GM19324 (cell line): ENCODE data around the gene RAB14.

Experiments
- ATAC-seq: cut with Tn5 transposase; IDR thresholded peaks from one replicate; pipeline ENCODE4 v1.9.1; 2021; ENCODE audit warnings: mild to moderate bottlenecking, moderate library complexity; ENCODE audit not compliant: unreplicated experiment, low FRiP score

Gene RAB14

DNA sequence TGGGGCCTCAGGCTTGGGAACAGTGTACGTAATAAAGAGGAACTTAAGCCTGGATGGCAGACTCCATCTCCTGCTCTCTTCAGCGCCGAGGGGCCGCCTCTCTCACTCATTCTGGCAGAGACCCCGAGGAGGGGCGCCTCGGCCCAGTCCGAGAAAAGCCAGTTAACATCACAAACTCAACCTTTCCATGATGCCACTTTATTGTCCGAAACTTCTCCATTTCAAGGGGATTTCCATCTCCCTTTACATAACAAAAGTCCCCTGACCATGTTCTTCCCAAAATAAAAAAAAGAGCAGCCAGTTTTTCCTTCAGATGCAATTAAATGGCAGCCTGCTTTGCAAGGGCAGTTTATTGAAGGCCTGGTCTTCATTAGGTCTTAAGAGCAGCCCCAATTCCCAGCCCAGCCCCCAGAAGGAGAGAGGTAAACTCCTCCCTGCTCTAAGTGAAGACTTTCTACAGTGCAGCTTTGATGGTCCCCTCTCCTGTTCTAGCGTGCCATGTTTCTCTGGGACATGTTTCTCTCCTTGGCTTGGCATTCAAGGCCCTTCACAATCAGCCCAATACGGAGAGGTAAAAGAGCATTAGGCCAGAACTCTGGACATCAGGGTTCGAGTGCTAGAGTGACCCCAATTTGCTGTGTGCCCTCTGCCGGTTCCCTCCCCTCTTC is 19.5 kb upstream of the RAB14 start:
- ATAC-seq, result no peak

DNA sequence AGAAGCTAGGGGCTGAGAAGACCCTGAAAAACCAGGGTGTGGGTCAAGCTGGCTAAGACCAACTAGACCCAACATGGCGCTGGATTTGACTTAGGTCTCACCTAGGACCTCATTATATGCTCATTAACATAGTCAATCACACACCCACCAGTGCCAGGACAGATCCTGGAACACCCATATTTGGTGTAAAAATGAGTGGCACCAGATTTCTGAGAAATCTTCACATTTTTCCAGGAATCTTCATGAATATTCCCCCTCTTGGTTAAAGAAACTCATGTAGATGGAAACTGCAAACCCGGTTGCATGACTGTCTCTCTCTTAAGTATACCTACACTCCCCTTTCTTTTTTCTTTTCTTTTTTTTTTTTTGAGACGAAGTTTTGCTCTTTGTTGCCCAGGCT is 17.9 kb upstream of the RAB14 start:
- ATAC-seq, result no peak

DNA sequence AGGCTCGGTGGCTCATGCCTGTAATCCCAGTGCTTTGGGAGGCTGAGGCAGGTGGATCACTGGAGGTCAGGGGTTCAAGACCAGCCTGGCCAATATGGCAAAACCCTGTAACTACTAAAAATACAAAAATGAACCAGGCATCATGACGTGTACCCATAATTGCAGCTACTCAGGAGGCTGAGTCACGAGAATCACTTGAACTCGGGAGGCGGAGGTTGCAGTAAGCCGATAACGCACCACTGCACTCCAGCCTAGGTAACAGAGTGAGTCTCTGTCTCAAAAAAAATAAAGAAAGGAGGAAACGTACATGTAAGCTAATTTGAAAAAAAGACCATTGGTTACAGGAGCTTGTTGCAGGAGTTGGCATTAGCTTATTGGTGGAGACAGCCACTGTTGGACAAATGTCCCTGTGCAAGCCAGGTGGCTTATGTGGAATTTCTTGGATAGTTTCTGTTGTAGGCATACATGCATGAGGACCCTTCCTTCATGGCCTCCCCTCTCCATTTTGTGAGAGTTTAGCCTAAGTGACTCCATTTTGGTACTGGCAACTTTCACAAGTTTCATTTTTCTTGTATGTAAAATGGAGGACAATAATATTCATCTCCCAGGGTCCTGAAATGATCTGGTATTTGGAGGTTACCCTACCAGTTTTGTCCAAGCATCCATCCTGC is 16.8 kb upstream of the RAB14 start:
- ATAC-seq, result no peak

DNA sequence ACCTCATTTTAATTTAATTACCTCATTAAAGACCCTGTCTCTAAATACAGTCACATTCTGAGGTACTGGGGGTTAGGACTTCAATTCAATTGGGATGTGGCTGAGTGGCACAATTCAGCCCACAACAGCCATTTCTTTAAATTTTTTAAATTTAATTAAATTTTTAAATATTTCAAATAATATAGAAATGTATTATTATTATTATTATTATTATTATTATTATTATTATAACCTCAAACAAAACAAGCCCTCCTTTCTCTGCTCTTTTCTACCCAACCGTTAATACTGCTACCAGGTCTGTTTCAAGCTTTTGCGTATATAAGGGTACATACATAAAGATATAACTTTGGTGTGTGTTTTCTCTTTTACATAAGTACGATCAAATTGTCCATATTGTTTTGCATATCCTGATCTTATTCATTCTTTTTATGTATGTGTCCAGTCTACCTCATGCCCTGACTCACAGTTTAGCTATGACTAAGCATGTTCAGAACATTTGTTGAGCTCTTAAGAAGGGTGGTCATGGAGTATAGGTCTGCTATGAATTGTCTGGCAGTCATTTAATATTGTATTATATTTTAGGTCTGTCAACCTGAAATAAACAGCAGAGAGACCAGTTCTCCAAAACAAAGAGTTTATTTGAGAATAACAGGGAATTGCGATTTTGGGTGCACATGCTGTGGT is 16.1 kb upstream of the RAB14 start:
- ATAC-seq, result no peak

DNA sequence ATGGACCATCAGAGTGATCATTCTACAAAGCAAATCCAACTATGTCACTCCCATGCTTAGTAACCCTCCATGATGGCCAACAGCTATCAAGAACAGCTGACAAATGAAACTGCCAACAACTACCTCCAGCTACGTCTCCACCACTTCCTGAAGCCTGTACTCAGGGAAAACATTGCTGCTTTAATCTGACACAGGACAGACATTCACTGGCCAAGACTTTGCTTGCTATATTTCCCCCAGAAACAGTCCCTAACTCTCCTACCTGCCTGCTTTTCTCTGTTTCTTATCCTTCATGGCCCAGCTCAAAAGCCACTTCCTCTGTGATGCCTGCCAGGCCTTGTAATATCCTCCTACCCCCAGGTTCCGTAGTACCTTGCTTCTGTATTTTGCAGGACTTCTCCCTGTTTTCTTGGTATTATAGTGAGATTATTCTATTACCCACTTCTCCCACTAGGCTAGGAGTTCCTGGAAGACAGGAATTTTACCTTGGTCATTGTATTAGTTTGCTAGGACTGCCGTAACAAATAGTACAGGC is 14.7 kb upstream of the RAB14 start:
- ATAC-seq, result no peak

DNA sequence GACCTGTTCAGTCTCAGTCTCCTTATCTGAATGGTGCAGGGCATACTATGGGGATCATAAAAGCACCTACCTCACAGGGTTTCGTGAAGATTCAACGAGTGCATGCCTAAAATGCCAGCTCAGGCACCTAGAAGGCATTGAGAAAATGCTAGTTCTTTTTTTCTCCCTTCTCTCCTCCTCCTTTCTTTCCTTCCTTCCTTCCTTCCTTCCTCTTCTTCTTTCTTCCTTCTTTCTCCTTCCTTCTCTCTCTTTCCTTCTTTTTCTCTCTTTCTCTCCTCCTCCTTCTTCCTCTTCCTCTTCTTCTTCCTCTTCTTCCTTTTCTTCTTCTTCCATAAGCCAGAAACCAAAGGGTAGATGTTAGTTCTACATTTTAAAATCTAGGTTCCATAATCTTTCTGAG is 12.3 kb upstream of the RAB14 start:
- ATAC-seq, result no peak

DNA sequence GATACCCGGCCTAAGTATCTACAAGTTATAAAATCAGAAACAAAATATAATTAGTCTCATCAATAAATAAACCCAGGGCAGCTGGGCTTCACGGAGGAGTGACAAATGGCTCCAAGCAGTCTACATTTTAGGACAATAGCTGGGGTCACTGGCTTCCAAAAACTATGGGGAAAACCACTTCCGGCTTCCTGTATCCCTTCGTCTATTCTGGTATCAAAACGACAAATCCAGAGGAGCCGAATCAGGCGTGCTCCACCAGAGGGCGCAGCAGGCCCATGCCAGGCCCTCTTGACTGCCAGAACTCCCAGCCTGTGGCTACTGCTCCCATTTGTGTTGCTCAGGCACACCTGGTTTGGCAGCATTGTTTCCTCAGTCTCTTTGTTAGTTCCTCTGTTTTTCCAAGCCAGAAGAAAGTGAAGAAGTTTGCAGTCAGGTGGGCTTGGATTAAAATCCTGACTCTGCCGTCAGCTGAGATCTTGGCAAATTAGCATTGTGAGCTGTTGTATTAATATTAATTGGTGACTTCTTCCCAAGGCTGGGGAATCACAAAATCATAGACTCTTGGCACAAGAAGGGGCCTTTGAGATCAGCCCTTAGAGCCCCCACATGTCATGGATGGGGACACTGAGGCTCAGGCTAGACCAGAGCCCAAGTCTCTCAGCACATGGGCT is 11.6 kb upstream of the RAB14 start:
- ATAC-seq, result no peak

DNA sequence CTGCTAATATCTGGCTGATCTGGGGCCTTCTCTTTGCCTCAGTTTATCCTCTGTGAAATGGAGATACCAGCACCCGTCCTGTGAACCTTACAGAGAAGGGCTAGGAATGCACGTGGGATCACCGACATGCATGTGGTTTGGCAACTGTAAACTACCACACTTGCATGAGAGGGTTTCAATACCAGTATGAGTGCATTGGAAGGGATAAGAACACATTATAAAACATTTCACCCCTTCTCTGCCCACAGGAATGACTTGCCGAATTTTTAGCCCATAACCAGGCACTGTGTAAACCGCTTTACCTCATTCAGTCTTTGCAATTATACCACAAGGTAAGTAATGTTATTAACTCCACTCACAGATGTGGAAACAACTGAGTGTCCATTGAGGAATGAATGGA is 8.9 kb upstream of the RAB14 start:
- ATAC-seq, result no peak

DNA sequence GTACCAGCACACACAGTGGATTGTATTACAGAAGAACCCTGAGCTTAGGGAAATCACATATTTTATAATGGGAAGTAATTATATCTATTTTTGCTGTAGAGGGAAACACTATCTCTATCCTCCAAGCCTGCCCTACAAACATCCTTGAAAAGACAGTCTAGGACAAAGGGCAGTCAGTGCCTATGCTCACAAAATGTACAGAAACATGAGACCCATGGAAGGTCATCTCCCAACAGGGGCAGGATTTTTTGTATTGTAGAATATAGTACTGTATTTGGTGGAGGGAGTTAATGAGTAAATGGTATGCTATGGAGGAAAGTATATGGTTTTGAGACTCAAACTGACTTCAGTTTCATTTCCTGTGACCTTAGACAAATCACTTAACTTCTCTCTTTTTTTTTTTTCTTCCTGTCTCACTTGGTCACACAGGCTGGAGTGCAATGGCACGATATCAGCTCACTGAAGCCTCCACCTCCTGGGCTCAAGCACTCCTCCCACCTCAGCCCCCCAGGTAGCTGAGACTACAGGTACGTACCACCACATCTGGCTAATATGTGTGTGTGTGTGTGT is 5.8 kb upstream of the RAB14 start:
- peak; percentile 65 for ATAC-seq

DNA sequence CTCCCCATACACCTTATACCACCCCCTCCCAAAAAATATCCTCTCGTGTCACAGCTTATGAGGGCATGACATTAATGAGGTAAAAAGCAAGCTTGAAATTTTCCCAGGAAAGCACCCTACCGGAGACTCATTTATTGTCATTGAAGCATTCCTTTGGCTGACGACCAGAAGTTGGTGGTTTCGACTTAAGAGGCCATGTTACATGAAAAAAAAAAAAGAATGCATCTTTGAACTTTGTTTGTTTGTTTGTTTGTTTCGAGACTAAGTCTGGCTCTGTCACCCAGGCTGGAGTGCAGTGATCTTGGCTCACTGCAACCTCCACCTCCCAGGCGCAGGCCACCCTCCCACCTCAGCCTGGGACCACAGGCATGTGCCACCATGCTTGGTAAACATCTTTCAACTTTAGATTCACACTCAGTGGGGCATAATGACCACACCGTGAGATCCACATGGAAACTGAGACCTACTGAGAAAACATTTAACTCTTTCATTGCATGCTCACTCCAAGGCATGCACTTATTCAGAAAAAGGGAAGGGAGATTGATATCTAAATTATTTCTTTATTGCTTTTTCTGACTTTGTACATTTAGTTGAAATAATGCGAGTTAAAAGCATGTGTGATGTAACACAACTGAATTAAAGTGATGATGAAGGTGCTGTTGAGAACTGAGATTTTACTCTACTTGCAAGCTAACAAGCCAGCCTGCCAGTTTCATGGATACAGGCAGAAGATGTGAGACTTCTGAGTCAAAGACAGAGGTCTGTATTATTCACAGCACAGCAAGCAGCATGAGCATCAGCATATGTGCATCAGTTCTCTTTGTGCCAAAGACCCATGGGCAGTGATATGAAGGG is 5.1 kb upstream of the RAB14 start:
- ATAC-seq, result no peak

DNA sequence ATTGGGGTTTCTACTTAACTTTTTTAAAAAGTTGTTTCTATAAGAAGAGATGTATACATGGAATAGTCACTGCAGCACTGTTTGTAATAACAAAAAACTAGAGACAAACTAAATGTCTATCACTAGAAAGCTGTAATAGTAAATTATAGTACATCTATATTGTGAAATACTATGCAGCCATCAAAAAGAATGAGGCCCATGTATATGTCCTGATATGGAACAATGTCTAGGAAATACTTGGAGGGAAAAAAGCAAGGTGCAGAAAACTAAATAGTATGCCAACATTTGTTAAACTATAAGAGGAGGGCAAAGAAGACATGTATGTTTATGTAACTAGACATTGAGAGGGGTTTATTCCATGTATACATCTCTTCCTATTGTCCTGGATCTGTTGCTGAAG is 2.9 kb upstream of the RAB14 start:
- no peak for ATAC-seq

DNA sequence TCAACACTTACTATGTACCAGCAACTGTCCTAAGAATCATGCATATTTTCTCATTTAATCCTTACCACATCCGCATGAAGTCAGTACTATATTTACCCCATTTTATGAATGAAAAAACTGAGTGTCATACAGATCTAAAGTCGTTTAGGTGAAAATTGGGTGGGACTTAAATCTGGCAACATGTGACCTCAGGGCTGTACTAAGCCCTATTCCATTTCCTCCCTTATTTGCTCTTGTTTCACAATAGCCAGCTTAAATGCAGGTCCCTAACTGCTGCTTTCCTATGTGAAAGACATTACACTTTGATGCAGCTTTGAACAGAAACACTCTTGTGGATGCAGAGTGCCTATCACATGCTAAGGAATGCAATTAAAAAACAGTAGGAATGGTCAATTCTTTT is 2.5 kb upstream of the RAB14 start:
- no peak for ATAC-seq

DNA sequence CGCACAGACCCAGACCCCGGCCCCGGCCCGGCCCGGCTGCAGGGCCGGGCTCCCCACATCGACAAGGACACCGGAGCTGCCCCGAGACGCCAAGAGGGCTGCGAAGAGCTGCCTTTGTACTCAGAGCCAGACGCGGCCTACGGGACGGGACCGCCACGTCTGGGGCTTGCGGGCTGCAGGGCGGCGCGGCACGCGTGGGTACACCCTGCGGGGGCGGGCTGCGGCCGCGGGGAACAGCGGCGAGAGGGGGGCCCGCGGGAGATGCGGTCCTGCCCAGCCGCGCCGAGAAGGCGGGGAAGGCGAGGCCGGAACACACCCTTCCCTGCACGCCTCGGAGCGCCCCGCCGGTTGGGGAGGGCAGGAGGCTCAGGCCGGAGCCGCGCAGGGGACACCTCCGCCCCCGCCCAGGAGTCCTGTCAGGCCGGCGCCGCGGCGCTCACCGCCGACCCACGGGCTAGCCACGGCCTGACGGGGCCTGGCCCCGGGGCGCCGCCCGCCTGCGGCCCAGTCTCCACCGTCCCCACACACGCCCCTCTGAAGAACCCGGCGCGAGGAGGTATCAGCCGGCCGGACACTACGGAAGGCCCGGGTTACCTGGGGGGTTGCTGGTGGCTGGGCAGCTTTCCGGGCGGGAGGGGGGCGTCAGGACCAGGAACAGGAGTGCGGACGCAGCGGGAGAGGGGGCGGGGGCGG is 478 bp downstream of the RAB14 start:
- peak; percentile 31 for ATAC-seq

DNA sequence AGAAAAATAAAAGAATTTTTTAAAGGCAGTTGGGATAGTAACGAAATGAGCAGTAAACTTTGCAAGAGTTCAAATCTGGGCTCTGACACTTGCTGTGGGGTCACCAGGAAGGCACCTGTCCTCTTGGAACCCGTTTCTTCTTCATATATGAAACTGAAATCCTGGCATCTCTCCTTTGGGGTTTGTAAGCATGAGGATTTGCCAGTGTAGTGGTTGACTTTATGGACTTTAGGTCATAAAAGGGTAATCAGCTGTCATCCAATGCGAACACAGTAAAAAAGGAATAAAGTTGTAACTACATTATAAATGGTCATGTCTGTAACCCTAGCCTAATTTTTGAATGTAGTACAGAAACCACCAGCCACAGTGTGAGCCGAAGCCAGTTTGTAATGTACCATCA is 1.3 kb downstream of the RAB14 start:
- no peak for ATAC-seq

DNA sequence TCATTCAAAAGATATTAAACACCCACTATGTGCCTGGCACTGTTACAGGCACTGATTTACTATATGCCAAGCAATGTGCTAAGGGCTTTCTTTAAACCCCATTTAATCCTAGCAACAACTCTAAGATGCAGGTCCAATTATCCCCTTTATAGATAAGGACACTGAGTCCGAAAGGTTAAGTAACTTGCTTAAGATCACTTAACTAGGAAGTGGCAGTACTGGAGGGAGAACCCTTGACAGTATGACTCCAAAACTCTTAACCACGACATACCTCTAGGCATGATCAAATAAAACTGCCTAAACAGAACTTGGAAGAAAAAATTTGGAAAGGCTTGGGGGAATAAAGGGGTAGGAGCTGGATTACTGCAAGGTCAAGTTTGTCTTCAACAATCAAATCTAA is 1.7 kb downstream of the RAB14 start:
- no peak for ATAC-seq

DNA sequence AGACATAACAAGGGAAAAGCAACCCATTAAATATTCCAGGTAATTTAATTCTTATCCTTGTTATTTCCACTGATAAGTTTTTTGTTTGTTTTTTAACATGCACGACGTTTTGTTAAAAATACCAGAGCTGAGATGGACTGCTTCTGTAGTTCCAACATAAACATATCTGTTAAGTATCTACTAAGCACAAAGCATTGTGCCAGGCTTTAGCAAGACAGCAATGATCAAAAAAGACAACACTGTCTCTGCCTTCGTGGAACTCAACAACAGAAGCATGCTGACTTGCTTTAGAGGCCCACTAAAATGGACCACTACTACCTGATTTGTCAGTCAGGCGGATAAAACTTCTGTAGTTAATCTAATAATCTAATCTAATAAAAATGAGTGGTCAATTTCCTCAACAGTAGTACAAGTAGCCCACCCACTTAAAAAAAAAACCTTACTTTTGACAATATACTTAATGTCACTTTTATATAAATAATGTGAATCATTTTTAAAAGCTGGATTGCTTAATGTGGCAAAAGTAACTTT is 3.1 kb downstream of the RAB14 start:
- no peak for ATAC-seq

DNA sequence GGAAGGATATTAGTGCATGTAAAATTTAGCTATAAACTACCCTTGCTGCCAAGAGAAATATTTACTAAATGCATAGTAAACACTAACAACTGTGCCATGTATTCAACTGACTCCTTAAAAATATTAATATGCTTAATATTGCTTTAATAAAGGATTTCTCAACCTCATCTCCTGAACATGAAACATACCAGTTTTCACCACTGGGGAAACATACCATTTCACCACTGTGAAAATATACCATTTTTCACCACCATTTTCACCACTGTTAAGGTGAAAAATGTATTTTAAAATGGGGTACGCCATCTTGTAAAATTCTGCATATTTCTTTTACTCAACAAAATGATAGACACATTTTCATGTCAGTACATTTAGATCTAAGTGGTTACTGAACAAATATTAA is 4.5 kb downstream of the RAB14 start:
- ATAC-seq, result no peak

DNA sequence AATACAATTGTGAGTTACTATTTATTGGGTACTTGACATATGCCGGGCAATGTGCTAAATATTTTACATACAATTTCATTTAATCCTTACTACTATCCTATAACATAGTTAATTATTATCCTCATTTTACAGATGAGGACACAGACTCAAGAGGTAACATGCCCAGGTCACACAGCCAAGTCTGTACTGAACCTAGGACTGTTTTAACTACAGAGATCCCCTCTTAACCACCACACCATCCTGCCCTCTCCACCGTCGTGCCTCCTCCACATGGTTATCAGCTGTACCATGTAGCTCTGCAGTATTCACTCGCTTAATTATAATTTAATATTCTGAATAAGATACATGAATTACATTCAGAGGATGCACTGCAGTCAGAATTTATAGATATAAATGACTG is 5.3 kb downstream of the RAB14 start:
- ATAC-seq, result no peak

DNA sequence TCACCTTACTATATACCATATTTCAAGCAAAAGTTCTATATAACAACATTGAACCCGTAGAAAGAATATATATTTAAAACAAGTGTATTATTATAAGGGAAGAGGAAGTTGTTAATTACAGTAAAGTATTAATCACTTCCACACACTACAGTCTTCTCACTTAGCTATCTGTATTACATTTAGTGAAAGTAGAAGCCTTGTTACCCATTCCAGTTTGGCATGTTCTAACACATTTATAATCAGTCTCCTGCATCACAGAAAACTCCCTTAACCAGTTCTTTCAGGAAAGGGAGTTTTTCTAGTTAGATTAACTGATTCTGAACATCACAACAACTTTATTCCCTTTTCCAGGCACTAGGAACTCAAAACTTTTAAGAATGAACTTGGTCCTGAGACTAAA is 6.9 kb downstream of the RAB14 start:
- ATAC-seq, result no peak
